HG02852 (cell line): ENCODE measurements around the gene ZNF365.
"Not testable (repeated sequence)": the region's sequence is repeated elsewhere in the genome, so short reads cannot be mapped to it uniquely, and the experiment has no call there.

Experiments used
- ATAC-seq: cut with Tn5 transposase; IDR thresholded peaks from one replicate; pipeline ENCODE4 v1.9.1; 2021; ENCODE audit warnings: mild to moderate bottlenecking, moderate library complexity; ENCODE audit not compliant: unreplicated experiment

The ZNF365 gene

DNA sequence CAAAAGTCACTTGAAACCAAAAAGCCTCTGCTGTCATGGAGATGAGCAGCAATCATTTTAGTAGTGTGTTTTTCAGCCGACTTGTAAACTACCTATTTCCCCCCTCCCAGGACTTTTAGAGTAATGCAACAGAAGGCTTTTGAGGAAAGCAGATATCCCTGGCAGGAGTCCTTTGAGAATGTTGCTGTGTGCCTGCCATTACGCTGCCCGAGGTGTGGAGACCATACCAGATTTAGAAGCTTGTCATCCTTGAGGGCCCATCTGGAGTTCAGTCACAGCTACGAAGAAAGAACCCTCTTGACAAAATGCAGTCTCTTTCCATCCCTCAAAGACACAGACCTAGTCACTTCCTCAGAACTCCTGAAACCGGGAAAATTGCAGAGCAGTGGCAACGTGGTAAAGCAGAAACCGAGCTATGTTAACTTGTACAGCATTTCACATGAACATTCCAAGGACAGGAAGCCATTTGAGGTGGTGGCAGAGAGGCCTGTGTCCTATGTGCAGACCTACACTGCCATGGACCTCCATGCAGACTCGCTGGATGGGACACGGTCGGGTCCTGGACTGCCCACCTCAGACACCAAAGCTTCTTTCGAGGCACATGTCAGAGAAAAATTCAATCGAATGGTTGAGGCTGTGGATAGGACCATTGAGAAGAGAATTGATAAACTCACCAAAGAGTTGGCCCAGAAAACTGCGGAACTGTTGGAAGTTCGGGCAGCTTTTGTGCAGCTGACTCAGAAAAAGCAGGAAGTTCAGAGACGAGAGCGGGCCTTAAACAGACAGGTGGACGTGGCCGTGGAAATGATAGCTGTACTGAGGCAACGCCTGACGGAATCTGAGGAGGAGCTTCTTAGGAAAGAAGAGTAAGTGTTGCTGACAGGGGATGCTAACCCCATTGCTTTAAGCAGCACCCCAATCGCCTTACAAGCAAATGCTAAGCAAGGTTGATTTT, 2.2 kb downstream of the ZNF365 start:
- no peak for ATAC-seq

DNA sequence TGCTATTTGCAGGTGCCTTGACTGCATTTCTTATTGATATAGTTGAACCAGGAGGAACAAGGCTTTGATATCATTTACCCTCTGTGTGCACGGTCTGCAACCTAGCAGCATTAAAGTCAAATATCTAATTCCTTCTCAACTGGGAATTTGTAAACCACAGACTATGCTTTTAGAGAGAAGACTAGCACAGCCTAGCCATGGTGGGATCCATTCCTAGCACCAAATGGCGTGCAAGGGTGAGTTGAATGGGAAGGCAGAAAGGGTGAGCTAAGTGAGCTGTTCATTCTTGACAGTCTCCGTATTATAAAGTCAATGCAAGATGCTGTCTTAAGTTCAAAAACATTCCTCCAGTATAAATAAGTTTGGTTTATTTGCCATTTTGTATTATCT, 2.9 kb downstream of the ZNF365 start:
- no peak for ATAC-seq

DNA sequence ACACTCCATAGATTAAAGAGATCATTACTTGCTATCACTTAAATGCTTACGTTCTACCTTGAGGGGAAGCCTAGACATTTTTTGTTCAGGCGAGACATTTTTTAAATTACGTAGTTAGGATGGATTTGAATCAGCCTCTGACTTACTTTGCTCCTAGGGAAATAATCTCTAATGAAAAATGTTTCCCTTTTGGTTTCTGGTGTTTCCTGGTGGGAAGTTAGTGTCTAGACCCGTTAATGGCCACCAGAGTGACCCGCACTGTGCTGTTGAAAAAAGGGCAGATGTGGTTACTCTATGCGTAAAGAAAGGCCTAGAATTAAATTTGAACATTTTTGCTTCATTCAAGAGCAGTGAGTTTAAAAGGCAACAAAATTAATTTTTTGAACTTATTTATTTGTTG, 3.8 kb downstream of the ZNF365 start:
- no peak for ATAC-seq

DNA sequence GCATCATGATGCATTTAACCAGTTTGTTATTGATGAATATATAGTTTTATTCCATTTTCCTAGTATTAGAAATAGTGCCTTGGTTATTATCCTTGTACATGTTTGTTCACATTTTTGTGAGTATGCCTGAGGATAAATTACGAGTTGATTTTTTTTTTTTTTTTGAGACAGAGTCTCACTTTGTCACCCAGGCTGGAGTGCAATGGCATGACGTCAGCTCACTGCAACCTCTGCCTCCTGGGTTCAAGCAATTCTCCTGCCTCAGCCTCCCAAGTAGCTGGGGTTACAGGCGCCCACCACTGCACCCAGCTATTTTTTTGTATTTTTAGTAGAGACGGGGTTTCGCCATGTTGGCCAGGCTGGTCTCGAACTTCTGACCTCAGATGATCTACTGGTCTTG, 4.7 kb downstream of the ZNF365 start:
- ATAC-seq, result not testable (repeated sequence)

DNA sequence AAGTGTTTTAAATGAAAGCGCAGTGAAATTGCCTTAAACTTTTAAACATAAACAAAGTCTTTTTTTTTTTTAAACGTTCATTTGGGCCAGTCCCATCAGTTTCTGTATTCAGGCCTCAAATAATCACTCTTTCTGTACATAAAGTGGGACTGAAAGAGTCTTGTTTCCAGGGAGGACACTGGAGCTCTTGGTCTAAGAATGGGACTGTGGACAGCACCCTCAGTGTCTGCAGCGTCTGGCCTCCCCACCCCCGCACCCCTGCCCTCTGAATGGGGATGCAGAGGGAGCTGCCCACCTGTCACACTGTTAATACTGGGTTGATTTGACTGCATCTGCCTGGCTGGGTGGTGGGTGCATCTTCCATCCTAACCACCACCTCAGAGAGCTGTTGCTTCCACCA, 5.2 kb downstream of the ZNF365 start:
- no peak for ATAC-seq

DNA sequence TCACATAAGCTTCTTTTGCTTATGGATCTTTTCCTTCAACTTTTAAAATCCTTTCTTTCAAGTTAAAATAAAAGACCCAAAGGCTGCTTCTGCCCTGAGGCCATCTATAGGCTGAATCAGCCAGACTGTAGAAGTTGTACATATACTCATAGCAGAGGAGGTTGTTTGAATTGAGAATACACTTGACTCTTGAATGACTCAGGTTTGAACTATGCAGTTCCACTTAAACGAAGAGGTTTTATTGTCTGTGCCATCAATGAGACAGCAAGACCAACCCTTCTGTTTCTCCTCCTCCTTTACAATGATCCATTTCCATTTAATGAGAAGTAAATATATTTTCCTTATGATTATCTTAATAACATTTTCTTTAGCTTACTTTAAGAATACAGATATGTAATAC, 5.8 kb downstream of the ZNF365 start:
- ATAC-seq, result no peak

DNA sequence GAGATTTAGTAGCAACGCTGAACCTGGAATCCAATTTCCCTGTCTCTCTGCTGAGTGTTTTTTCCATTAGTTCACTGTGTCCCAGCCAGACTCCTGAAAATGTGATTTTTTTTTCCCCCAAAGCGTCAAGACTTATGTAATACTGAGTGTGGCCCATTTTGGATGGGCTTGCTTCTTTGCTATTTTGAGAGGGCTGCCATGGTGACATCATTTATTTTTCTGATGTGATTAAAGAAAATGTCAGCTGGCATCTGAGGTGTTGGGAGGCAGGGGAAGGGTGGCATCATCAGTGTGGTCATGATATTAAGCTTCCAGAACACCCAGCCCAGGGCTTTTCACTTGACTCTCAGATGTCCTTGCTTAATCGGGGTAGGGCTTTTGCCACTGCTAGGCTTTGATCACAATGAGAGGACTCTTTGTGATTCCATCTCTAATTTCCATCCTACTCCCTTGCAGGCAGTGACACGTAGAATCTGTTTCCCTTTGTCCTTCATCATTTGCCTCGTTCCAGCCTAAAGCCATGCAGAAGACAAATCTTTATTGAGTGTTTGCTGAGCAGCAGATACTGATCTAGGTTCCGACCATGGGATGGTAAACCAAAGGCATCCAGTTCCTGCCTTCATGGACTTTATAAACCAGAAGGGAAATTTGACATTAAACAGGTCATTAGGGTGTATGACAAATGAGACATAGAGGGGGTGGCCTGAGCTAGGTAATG, 7.4 kb downstream of the ZNF365 start:
- ATAC-seq, result no peak

DNA sequence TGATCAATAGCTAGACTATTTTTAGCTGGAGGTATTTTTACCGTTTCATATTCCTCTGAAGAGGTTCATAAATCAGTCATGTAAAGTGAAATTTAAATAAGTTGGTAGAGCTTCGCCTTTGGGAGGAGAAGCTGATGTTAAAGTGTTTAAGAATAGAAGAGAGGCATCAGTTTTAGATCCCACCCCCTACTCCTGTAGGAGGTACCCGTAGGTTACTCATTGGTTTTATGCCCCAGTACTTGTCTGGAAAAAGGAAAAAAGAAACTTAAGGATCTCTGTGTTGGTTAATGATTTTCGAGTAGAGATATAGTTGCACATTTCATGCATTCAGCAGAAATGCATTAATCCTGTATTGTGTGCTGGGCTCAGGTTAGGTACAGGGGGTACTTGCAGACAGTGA, 8.7 kb downstream of the ZNF365 start:
- no peak for ATAC-seq

DNA sequence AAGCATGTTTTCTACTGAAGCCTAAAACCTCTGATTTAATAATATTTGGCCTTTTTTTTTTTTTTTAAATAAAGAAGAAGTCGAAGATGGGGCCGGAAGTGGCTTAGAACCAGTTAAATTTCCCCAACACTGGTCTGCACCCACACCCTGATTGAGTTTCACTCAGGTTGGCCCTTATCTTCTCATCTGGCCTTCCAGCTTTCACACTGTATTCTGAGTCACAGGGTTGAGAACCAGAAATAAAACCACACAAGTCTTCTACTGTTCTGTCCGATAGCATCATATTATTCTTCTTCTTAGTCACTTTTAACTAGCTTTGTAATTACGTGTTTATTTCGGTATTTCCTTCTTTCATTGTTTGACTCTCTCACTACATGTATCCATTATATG, 9.9 kb downstream of the ZNF365 start:
- ATAC-seq, result peak; percentile 92

DNA sequence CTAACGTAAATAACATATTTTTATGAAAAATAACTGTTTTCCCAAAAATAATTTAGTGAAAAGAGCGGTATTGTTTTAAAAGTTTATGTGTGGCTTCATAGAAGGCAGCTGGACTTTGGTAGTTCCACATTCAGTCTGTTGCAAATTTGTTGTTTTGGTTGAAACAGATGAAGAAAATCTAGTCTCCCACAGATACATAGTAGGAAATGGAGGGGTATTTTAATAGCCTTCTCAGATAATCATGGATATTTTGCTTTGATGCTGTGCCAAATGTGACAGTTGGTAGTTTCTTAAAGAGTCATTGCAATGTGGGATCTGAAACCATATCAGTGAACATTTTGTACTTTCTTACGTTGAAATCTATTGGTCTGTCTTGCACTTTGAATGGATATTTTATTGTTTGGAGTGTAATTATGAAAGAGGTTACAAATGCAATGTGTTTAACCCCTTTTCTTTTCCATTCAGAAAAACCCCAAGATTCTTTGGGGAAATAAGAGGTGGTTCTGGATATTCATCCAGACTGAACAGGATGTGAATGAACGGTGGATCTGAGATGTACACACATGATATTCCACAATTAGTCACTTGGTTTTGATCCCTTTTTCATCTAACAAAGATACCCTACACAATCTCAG, 10.4 kb downstream of the ZNF365 start:
- no peak for ATAC-seq

DNA sequence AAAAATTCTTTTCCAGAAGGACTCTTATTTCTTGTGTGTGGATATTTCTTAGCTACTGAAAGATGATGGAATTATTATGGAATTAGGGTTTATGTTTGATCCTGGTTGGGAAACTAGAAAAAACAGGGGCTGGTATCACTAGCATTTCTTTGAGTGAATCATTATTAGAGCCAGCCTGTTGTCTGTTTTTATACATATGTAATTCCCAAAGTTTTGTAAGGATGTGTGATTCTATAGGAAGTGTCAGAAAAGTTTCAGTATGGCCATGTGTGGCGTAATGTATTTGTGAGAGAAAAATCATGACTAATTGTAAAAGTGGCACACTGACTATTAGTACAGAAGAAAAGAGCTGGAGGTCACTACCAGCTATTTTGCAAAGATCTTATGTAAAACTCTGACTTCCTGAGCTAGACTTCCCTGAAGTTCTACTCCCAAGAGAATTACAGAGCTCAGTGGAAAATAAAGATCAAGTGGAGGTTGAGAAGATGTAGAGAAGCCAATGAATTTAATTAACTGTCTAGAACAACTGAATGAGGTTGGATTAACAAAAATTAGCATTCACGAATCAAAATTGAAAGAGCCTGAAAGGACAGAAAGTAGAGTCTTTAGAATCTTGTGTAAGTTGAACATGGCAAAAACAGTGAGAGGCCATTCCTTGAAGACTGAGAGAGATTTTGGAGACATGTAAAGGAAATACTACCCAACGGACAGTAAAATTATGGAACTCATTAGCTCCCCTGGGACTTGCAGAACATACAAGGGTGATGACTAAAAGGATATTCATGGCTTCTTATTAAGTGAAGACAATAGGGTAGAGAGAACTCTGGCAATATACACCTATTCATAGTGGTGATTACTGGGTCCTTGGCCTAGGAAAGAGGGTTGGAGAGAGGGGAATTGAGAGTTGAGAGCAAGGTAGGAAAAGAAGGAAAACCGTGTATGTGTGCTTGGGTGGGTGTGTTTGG, 12.5 kb downstream of the ZNF365 start:
- no peak for ATAC-seq

DNA sequence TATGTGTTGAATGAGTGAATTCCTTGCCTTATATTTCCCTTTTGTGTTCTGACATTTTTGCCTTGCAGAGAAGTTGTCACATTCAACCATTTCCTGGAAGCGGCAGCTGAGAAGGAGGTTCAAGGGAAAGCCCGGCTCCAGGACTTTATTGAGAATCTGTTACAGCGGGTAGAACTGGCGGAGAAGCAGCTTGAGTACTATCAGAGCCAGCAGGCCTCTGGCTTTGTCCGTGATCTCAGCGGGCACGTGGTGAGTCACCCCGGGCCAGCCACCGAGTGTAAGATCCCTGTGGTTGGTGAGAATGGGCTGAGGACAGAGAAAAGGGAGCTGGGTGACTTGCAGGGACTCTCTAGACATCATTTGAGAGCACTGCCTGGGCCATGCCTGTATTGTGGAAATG, 14.2 kb downstream of the ZNF365 start:
- no peak for ATAC-seq

DNA sequence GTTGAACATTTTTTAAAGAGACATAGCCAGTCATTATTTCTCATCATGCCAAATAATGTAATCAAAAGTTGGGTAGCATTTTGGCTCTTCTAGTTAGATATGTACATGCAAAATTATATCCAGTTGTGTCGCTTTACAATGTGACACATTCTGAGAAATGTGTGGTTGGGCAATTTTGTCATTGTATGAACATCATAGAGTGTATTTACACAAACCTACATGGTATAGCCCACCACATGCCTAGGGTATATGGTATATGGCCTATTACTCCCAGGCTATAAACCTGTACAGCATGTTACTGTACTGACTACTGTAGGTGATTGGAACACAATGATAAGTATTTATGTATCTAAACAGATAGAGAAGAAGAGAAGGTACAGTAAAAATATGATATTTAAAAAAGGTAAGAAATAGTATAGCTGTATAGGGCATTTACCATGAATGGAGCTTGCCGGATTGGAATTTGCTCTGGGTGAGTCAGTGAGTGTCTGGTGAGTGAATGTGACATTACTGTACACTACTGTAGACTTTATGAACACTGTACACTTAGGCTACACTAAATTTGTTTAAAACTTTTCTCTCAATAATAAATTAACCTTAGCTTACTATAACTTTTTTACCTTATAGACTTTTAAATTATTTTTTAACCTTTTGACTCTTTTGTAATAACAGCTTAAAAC, 16.5 kb downstream of the ZNF365 start:
- no peak for ATAC-seq

DNA sequence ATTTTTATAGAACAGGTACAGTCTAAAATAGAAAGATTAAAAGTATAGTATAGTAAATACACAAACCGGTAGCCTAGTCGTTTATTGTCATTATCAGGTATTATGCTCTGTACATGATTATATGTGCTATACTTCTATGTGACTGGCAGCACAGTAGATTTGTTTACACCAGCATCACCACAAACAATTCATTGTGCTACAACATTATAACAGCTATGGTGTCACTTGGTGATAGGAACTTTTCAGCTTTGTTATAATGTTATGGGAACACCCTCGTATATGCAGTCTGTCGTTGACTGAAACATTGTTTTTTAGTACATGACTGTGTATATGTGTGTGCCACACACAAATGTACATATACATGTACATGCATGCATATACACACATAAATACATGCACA, 19.1 kb downstream of the ZNF365 start:
- no peak for ATAC-seq

DNA sequence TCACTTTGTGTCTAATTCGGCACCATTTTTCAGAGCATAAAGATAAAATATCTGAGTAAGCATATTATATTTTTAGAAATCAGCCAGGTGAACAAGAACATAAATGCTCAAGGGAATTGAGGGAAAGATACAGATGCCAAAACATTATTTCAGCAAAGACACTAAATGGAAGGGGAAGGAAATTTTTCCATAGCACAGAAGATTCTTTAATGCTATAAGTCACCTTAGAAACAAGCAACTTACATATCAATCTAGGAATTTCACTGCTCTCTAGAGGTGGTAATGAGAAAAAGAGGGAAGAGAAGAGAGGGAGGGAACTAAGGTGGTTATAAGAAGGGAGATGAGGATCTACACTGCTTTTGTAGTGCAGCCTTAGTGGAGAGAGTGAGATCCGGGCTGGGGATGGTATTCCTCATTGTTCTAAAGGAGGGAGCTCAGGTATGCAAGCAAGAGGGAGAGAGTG, 20.4 kb downstream of the ZNF365 start:
- no peak for ATAC-seq

DNA sequence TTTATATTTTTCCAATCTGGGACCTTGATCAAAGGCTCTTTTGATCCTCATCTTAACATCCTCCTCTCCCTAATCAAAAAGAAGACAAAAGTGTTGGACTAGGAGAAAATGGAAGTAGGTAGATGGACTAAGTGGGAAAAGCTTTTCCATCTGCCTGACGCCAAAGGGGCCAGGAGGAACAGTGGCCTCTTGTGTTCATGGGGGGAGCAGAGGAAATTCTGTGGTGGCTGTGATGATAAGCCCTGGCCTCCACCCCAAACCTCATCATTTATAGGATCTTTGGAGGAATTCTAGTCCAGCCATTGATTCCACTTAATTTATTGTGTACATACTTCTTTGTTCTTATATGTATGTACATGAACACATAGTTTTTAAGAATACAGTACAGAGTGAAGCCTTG, 21.7 kb downstream of the ZNF365 start:
- ATAC-seq, result no peak

DNA sequence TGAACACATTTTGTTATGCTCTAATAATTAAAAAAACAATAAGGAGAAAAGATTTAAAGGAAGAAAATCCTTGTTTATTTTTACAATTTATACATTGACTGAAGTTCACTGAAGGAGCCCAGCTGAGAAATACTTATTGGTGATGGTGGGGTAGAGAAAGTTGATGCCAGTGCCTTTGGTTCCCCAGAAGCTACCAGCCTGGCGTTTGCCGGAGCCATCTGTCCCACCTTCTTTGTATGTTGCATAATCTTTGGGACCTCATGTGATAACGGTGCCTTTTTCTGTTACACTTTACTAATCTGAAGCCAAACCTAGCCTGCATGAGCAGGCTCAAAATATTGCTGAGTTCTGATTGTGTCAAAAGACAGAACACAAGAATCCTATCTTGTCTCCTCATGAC, 22.7 kb downstream of the ZNF365 start:
- no peak for ATAC-seq

DNA sequence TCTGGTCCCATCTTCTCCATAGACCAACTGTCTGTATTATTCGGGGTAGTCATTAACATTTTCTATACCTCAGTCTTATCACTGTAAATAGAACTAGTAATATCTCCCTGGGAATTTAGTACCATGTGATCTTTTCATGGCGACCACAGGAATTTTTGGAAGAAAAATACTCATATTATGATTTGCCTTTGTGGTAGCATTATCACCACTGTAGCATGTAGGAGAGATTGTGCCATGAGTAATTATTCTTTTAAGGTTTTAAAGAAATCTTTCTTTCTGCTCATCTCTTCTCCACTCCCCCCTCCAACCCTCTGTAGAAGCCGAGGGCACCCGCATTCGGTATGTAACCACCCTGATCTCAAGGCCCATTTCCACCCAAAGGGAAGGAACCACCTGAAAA, 25.0 kb downstream of the ZNF365 start:
- ATAC-seq, result no peak

DNA sequence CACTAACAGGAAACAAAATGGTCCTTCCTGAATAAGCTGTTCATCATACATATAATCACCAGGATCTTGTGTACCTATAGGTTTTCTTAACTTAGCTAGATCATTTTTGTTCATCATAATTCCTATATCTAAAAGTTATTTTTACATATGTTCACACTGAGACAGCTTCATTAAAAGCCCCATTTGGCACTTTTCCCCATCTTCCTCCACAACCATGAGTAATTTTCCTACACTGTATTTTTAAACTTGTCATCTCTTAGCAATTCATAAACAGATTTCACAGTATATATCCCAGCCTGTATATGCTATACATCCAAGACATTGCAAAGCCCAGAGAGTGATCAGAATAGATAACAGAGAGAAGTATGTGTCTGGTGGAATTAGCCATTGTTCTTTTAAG, 28.3 kb downstream of the ZNF365 start:
- ATAC-seq, result no peak

DNA sequence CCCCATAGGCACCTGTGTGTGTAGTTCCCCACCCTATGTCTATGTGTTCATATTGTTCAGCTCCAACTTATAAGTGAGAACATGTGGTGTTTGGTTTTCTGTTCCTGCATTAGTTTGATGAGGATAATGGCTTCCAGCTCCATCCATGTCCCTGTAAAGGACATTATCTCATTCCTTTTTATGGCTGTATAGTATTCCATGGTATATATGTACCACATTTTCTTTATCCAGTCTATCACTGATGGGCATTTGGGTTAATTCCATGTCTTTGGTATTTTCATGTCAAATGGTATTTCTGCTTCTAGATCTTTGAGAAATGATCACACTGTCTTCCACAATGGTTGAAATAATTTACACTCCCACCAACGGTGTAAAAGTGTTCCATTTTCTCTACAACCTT, 36.4 kb downstream of the ZNF365 start:
- ATAC-seq, result not testable (repeated sequence)
